PFSK-1 (cell line): ENCODE data around the gene TCF25.

ENCODE experiments used
- FOXP2 ChIP-seq: optimal IDR thresholded peaks from 2 replicates; pipeline ENCODE3; 2011; ENCODE audit warnings: borderline replicate concordance, control low read depth, inconsistent platforms; ENCODE audit not compliant: insufficient read depth; ENCODE audit errors: extremely low read length, extremely low read depth
- POLR2AphosphoS5 ChIP-seq: IDR thresholded peaks from 2 replicates; pipeline ENCODE4 v1.6.1; 2012; ENCODE audit warnings: low read depth, mild to moderate bottlenecking, control low read depth, low read length, moderate library complexity
- REST ChIP-seq, 2 experiments: IDR thresholded peaks; 2 replicates each; pipeline versions ENCODE4 v1.6.1 to v1.8.0; 2011 to 2012; ENCODE audit warnings: low read depth in 2 of 2, low read length in 2 of 2, control low read depth in 1 of 2, inconsistent platforms in 1 of 2, mild to moderate bottlenecking in 1 of 2, moderate library complexity in 1 of 2; ENCODE audit not compliant: insufficient read depth in 1 of 2
- SIN3A ChIP-seq: IDR thresholded peaks from 2 replicates; pipeline ENCODE4 v1.6.1; 2012; ENCODE audit warnings: mild to moderate bottlenecking, low read length, moderate library complexity, borderline replicate concordance; ENCODE audit not compliant: insufficient read depth
- TAF1 ChIP-seq: IDR thresholded peaks from 2 replicates; pipeline ENCODE4 v1.6.1; 2012; ENCODE audit warnings: low read length, control low read depth, borderline replicate concordance; ENCODE audit not compliant: insufficient read depth

The TCF25 gene

DNA sequence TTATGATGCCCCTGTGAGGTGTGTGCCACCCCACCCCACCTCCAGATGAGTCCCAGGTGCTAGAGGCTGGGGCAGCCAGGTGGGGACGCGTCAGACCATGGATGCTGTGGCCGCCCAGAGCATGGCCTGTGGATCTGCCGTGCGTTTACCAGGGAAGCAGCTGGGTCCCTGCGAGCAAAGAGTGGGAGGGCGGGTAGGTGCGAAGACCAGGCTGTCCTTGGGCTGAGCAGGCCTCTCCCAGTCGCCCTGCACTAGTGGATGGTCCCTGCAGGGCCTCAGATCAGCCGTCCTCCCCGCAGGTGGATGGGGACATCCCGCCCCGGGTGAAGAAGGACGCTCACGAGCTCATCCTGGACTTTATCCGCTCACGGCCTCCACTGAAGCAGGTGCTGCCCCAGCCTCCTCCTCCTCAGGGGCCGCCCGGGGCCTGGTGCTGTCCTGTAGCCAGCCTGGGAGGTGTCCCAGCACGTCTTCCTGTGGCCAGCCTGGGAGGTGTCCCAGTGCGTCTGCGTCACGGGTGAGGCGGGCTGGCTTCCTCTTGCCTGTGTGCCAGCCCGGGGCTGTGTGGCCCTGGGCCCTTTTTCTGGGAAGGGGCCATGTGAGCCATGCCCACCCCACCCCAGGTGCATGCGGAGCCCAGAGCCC, 18.0 kb upstream of the TCF25 start:
- TF ChIP-seq TAF1 (no peak), FOXP2 (no peak), REST (IDR thresholded peaks at IDR 0.05; ENCODE audit: insufficient read depth in 1 of 2, low read depth in 2 of 2, low read length in 2 of 2) (no peak), POLR2AphosphoS5 (no peak), SIN3A (no peak)

- TF ChIP-seq REST (IDR thresholded peaks at IDR 0.05; ENCODE audit: insufficient read depth in 1 of 2, low read depth in 2 of 2, low read length in 2 of 2) = no peak
- no peak for TF ChIP-seq TAF1
- no peak for TF ChIP-seq SIN3A
- no peak for TF ChIP-seq POLR2AphosphoS5
- TF ChIP-seq FOXP2 = no peak
These were observed 17.4 kb upstream of the TCF25 start for GRCh38 chr16:89855986-89856385.

- TF ChIP-seq TAF1 (no peak), FOXP2 (no peak), SIN3A (no peak), POLR2AphosphoS5 (no peak), REST (IDR thresholded peaks at IDR 0.05; ENCODE audit: insufficient read depth in 1 of 2, low read depth in 2 of 2, low read length in 2 of 2) (no peak)
These were observed 14.3 kb upstream of the TCF25 start for GRCh38 chr16:89858973-89859614.

DNA sequence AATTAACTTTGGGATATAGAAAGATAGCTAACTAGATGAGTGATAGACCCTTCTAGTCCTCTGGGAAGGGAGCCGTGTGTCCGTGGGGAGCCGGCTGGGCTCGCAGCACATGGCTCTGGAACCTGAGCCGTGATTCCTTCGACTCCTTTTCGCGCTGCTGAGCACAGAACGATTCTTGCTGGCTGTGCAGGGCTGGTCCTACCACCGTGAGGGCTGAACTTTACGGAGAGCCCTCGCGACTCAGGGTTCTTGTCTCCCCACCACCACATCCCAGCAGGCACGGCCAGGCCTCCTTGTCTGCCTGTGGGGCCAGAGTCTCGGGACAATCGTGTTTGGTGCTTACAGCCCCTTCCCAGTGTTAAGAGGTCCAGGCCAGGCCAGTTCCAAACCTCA, 13.8 kb upstream of the TCF25 start:
- no peak for TF ChIP-seq FOXP2

DNA sequence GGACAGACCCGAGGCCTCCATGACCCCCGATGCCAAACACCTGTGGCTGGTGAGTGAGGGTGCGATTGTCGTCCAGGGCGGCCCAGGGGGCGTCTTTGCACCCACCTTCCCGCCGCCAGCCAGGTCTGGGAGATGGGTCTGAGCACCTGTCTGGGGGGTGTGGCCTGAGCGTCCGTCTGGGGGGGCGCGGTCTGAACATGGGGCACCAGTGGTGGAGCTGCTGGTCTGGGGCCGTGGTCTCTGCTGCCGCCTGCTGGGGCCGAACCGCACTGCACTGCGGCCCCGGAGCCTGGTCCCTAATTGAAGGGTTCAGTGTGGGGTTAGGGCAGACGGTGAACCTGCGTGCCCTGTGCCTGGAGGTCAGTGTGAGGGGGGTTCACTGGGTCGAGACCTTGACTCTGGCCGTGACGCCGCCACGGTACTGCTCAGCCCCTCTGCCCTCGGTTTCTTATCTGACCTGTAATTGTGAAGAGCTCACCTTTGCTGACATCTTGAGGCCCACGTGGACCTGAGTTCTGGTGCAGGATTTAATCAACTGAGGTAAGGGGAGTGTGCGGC, 12.6 kb upstream of the TCF25 start:
- peak; percentile 57 for TF ChIP-seq FOXP2
- TF ChIP-seq SIN3A = no peak

- no peak for TF ChIP-seq FOXP2
- no peak for TF ChIP-seq TAF1
These were observed 11.7 kb upstream of the TCF25 start for GRCh38 chr16:89861648-89862047.
